Measurements from ENCODE around the gene CLCA1.

CLCA1 gene

GRCh38 chr1:86527306-86527705 lies 58.6 kb downstream of the CLCA1 start:
- Histone ChIP-seq H3K4me2 (ENCODE audit: low read length) (no peak overlapping the region), H3F3A (ENCODE audit: insufficient read depth, low read length) (no peaks in the 10 kb centered on the region), H3K4me1 (ENCODE audit: insufficient read depth, low read length, severe bottlenecking) (no peaks in the 10 kb centered on the region), H3K4me3 (ENCODE audit: low read depth, low read length, poor library complexity, severe bottlenecking) (no peak overlapping the region), H3K27ac (ENCODE audit: low read depth, low read length, poor library complexity, severe bottlenecking) (no peak overlapping the region), H3K9me3 (ENCODE audit: low read length) (no peaks in the 10 kb centered on the region), H3K36me3 (ENCODE audit: insufficient read depth, low read length) (no peaks in the 10 kb centered on the region), H3K9me2 (ENCODE audit: low read depth, low read length) (no peaks in the 10 kb centered on the region), H3K9ac (ENCODE audit: low read length) (no peak overlapping the region), H3K27me3 (ENCODE audit: insufficient read depth, low read length) (no peaks in the 10 kb centered on the region), H3K79me2 (ENCODE audit: insufficient read depth, low read length) (no peaks in the 10 kb centered on the region), H4K20me1 (ENCODE audit: insufficient read depth, low read length) (no peaks in the 10 kb centered on the region), H2AFZ (ENCODE audit: low read length) (no peak overlapping the region)
- TF ChIP-seq EZH2 (IDR thresholded peaks at IDR 0.05; ENCODE audit: borderline replicate concordance, low read length): no peak
- TF ChIP-seq CTCF (IDR thresholded peaks at IDR 0.05; ENCODE audit: low read length): no peak

GRCh38 chr1:86530211-86530845 lies 61.6 kb downstream of the CLCA1 start:
- H2AFZ ChIP-seq (ENCODE audit: low read length): no peak overlapping the region
- H3K9ac ChIP-seq (ENCODE audit: low read length): no peak overlapping the region
- no peaks in the 10 kb centered on the region for H3F3A ChIP-seq (ENCODE audit: insufficient read depth, low read length)
- H3K27ac ChIP-seq (ENCODE audit: low read depth, low read length, poor library complexity, severe bottlenecking): no peak overlapping the region
- H3K9me2 ChIP-seq (ENCODE audit: low read depth, low read length): no peaks in the 10 kb centered on the region
- no peak overlapping the region for H3K4me3 ChIP-seq (ENCODE audit: low read depth, low read length, poor library complexity, severe bottlenecking)
- no peaks in the 10 kb centered on the region for H3K27me3 ChIP-seq (ENCODE audit: insufficient read depth, low read length)
- no peak overlapping the region for H3K4me2 ChIP-seq (ENCODE audit: low read length)
- H4K20me1 ChIP-seq (ENCODE audit: insufficient read depth, low read length): no peaks in the 10 kb centered on the region; the same call in 1 of the 2 replicates
- TF ChIP-seq CTCF (IDR thresholded peaks at IDR 0.05; ENCODE audit: low read length): no peak
- no peak for TF ChIP-seq EZH2 (IDR thresholded peaks at IDR 0.05; ENCODE audit: borderline replicate concordance, low read length)
- H3K9me3 ChIP-seq (ENCODE audit: low read length): no peaks in the 10 kb centered on the region
- H3K79me2 ChIP-seq (ENCODE audit: insufficient read depth, low read length): no peaks in the 10 kb centered on the region
- no peaks in the 10 kb centered on the region for H3K4me1 ChIP-seq (ENCODE audit: insufficient read depth, low read length, severe bottlenecking)
- H3K36me3 ChIP-seq (ENCODE audit: insufficient read depth, low read length): no peaks in the 10 kb centered on the region

- H3K79me2 ChIP-seq (ENCODE audit: insufficient read depth, low read length): no peaks in the 10 kb centered on the region
- no peaks in the 10 kb centered on the region for H3K4me1 ChIP-seq (ENCODE audit: insufficient read depth, low read length, severe bottlenecking)
- H3K4me3 ChIP-seq (ENCODE audit: low read depth, low read length, poor library complexity, severe bottlenecking): no peak overlapping the region
- no peaks in the 10 kb centered on the region for H3K9me2 ChIP-seq (ENCODE audit: low read depth, low read length)
- H3K9ac ChIP-seq (ENCODE audit: low read length): no peak overlapping the region
- no peaks in the 10 kb centered on the region for H3K27me3 ChIP-seq (ENCODE audit: insufficient read depth, low read length)
- no peaks in the 10 kb centered on the region for H3K36me3 ChIP-seq (ENCODE audit: insufficient read depth, low read length)
- no peaks in the 10 kb centered on the region; the same call in 1 of the 2 replicates for H4K20me1 ChIP-seq (ENCODE audit: insufficient read depth, low read length)
- H3K4me2 ChIP-seq (ENCODE audit: low read length): no peak overlapping the region
- TF ChIP-seq CTCF (IDR thresholded peaks at IDR 0.05; ENCODE audit: low read length) (no peak), EZH2 (IDR thresholded peaks at IDR 0.05; ENCODE audit: borderline replicate concordance, low read length) (no peak)
- no peaks in the 10 kb centered on the region for H3F3A ChIP-seq (ENCODE audit: insufficient read depth, low read length)
- no peak overlapping the region for H3K27ac ChIP-seq (ENCODE audit: low read depth, low read length, poor library complexity, severe bottlenecking)
- H2AFZ ChIP-seq (ENCODE audit: low read length): no peak overlapping the region
- no peaks in the 10 kb centered on the region for H3K9me3 ChIP-seq (ENCODE audit: low read length)
These were observed 69.4 kb downstream of the CLCA1 start for GRCh38 chr1:86537928-86538695.

All from OCI-LY1 (cell line).